Measurements from ENCODE around the gene CTNNBIP1. TPM values are rescaled to one million over a fixed set of nuclear protein-coding genes. Genes with fewer than 3 reads are reported as not detected.

The CTNNBIP1 gene
- total and polyA plus RNA-seq, 9 of the 15 experiments (the other 6 are each of a cell fraction or from before 2014, with no cell fraction given): 0.65 to 29.2 (median 14.7) TPM

- TF ChIP-seq MAZ (CRISPR knock-in tag; conservative IDR thresholded peaks at IDR 0.05 in 1 of 2, IDR thresholded peaks at IDR 0.05 in 1 of 2): no peak
- TF ChIP-seq NR2C2 (CRISPR knock-in tag; IDR thresholded peaks at IDR 0.05): no peak
- no peak for TF ChIP-seq NR2C2 (tag; IDR thresholded peaks at IDR 0.05)
- TF ChIP-seq ZFP36 (IDR thresholded peaks at IDR 0.05; ENCODE audit: low read depth, low read length, partially characterized antibody): no peak
- TF ChIP-seq TBP (optimal IDR thresholded peaks at IDR 0.05; ENCODE audit: low read depth, low read length): no peak
- TF ChIP-seq NRF1 (conservative IDR thresholded peaks at IDR 0.05 in 1 of 2, IDR thresholded peaks at IDR 0.05 in 1 of 2): no peak
- no peak for TF ChIP-seq SMARCE1 (IDR thresholded peaks at IDR 0.05)
- no peak for TF ChIP-seq TAF7 (tag; IDR thresholded peaks at IDR 0.05)
Observed at GRCh38 chr1:9845914-9846313, 64.2 kb downstream of the CTNNBIP1 start (continued).

GRCh38 chr1:9844756-9845155 lies 65.3 kb downstream of the CTNNBIP1 start:
- Histone ChIP-seq H3K4me1 (replicated peaks in 1 of 2; ENCODE audit: control insufficient read depth in 2 of 2, insufficient read depth in 2 of 2, low read length in 2 of 2) (peaks cover 7 to 52% of the 10 kb centered on the region in 2 experiments; a peak in 4 of 5 replicates), H3K27me3 (ENCODE audit: control insufficient read depth in 2 of 2, insufficient read depth in 2 of 2, low read length in 2 of 2) (peaks cover 6 to 29% of the 10 kb centered on the region in 2 experiments; a peak in 3 of 5 replicates), H3K9me1 (ENCODE audit: control insufficient read depth, insufficient read depth, low read length) (no peaks in the 10 kb centered on the region), H3K36me3 (ENCODE audit: control insufficient read depth, insufficient read depth, low read length) (no peaks in the 10 kb centered on the region), H3K9ac (ENCODE audit: insufficient read depth in 1 of 2, low read depth in 2 of 2, low read length in 2 of 2) (0 out of 4 replicates have a peak overlapping the region, but pooled peaks of 1 of the 2 experiments have one; percentile 14), H3K4me3 (no peak overlapping the region), H2AFZ (ENCODE audit: low read depth, low read length) (no peak overlapping the region), H3K9me3 (replicated peaks; ENCODE audit: control insufficient read depth, insufficient read depth, low read depth, low read length) (0 out of 2 replicates have a peak, but pooled peaks cover 1% of the 10 kb centered on the region), H3K27ac (ENCODE audit: extremely low read depth, low read depth, low read length) (no peak overlapping the region), H3K79me2 (ENCODE audit: control insufficient read depth, insufficient read depth, low read length) (no peaks in the 10 kb centered on the region), H3K4me2 (ENCODE audit: insufficient read depth, low read length) (no peak overlapping the region), H4K20me1 (replicated peaks; ENCODE audit: control insufficient read depth, insufficient read depth, low read length) (no peaks in the 10 kb centered on the region)
- intact Hi-C loops (cut with micrococcal nuclease) (no loop called here), in situ Hi-C loops (cut with MboI) (no loop called here)
- BruUV-seq (replicated peaks): no TSS peak
- TF ChIP-seq ZNF589 (CRISPR knock-in tag; IDR thresholded peaks at IDR 0.05; ENCODE audit: low read depth) (no peak), DEAF1 (CRISPR knock-in tag; IDR thresholded peaks at IDR 0.05) (no peak), NFE2 (IDR thresholded peaks at IDR 0.05; ENCODE audit: low read depth) (no peak), NBN (IDR thresholded peaks at IDR 0.05; ENCODE audit: low read depth) (no peak), HDAC8 (tag; IDR thresholded peaks at IDR 0.05) (no peak), RB1 (IDR thresholded peaks at IDR 0.05; ENCODE audit: low read depth) (no peak), THRAP3 (IDR thresholded peaks at IDR 0.05; ENCODE audit: borderline replicate concordance) (no peak)
- FAIRE-seq (no peak), DNase-seq (ENCODE audit: extremely low read depth in 1 of 4, low spot score in 3 of 4) (no peak), ATAC-seq (no peak)
- CTCF ChIA-PET (ENCODE audit: low intra/inter-chr PET ratio): no interaction called here
- WGBS (ENCODE audit: insufficient coverage, low coverage, missing lambda C conversion rate): 53% methylated on average over 7 of the region's 7 CpGs
- POLR2A ChIA-PET: interaction anchor here (0.7 to 1.6 kb wide), 2 partner anchors 8 to 9 kb away, joined by 3 to 6 read pairs; no protein-coding TSS in a partner anchor
